Stimulated activated CD8-positive, alpha-beta memory T cell treated with anti-CD3 and anti-CD28 coated beads, Interleukin-7, amount 100 ng/mL, for 1 hour (primary cell): ENCODE results near the gene AOPEP.

ENCODE experiments used
- DNase-seq, 2 donors: peaks; one replicate each; pipeline ENCODE4 v3.0.0-alpha.2; 2020; ENCODE audit warnings: low read depth in 2 of 2

The AOPEP gene

GRCh38 chr9:94991961-94992907 lies 265.7 kb downstream of the AOPEP start:
- no peak for DNase-seq

- no peak for DNase-seq
These were observed 266.8 kb downstream of the AOPEP start for GRCh38 chr9:94993160-94993820.

DNA sequence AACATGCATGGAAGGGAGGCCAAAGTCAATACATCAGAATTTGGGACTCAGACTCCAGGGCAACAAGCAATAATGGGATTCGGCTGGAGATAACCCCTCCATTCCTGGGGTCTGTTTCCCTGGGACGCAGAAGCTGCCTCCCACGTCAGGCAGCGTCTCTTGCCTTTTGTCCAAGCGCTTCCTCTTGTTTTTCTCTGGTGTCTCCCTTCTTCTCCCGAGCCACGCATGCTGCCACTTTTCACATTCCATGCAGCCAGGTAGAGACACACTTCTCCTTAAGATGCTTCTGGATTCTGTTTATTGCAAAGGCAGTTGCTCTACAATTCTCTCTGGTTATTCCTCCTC lies 267.3 kb downstream of the AOPEP start:
- DNase-seq: no peak

DNA sequence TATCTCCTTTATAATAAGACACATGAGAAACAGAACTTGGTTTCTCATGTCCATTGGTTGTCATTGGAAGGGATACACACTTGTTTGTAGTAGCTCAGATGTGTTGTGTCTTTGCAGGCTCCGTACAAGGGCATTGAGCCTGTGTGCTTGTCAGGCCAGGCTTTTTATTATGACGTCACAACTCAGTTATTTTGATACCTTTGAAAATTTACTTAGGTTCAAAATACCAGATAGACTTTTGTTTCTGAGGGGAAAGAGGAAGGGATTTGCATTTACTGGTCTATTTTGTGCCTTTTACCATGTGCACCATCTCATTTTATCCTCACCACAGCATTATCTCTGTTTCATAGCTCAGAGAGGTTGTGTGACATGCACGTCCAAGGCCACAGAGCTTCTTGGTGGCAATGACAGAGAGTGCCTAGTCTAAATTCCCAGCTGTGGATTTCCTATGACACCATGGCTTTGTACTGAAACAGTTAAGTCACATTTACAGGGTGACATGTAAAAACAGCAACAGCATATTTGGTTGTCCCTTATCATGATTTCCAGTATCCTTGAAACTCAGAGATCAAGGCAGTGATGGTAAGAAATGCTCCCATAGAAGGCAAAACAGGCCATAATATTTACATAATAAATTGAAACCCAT lies 268.7 kb downstream of the AOPEP start:
- no peak for DNase-seq

DNA sequence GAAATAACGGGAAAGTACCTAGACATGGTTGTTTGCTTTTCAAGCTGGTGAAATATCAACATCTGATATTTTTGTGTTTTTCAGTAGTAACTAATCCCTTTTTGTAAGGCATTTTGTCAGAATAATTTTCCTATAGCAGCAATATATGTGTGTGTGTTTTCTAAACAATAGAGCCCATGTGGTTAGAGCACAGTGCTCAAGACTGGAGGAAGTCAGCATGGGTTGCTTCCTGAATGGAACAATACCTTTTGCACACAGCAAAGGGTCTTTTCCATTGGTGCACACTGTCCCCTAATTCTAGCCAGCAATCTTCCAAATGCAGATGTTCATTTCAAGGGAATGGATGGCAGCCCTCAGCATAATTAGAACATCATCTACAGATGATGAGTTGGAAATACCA lies 270.1 kb downstream of the AOPEP start:
- DNase-seq: no peak

GRCh38 chr9:94997727-94998126 lies 271.2 kb downstream of the AOPEP start:
- DNase-seq: no peak

- DNase-seq: no peak
These were observed 273.3 kb downstream of the AOPEP start for GRCh38 chr9:94999832-95000231.

- no peak for DNase-seq
These were observed 274.3 kb downstream of the AOPEP start for GRCh38 chr9:95000821-95001220.

GRCh38 chr9:95001720-95002119 lies 275.2 kb downstream of the AOPEP start:
- DNase-seq: no peak

- no peak for DNase-seq
These were observed 277.4 kb downstream of the AOPEP start for GRCh38 chr9:95003689-95004410.

DNA sequence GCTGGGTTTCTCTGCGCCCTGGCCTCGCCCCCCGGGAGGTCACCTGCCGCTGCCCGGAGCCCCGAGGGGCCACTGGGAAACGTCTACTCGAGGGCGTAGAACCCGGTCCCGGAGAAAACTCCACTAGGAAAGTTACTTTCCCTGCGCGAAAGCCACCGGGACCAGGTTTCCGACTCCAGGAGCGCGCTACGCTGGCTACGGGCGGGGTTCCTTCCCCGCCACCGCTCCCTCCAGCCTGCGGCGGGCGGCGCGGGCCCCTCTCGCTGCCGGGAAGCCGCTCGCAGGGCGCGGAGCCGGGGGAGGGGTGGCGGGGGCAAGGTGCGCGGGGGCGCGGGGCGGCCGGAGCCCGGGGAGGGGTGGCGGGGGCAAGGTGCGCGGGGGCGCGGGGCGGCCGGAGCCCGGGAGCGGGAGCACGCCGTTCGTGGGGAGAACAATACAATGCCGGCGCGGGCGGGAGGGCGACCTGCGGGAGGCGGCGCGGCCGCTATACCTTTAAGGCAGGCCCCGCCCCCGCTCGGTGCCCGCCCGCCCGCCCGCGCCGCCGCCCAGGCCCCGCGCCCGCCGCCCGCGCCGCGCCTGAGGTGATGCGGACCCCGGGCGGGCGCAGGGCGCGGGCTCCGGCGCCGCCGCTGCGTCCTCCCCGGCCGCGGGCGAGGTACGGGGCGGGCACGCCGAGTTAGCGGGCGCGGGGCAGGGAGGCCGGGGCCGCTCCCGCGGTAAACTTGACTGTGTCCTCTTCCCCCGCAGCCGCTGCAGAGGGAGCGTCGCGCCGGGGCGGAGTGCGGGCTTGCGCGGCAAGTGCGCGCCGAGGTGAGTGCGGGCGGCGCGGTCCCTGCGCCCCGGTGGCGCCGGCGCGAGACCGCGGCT lies 278.1 kb downstream of the AOPEP start:
- DNase-seq: no peak

- no peak for DNase-seq
These were observed 279.0 kb downstream of the AOPEP start for GRCh38 chr9:95005278-95006143.

DNA sequence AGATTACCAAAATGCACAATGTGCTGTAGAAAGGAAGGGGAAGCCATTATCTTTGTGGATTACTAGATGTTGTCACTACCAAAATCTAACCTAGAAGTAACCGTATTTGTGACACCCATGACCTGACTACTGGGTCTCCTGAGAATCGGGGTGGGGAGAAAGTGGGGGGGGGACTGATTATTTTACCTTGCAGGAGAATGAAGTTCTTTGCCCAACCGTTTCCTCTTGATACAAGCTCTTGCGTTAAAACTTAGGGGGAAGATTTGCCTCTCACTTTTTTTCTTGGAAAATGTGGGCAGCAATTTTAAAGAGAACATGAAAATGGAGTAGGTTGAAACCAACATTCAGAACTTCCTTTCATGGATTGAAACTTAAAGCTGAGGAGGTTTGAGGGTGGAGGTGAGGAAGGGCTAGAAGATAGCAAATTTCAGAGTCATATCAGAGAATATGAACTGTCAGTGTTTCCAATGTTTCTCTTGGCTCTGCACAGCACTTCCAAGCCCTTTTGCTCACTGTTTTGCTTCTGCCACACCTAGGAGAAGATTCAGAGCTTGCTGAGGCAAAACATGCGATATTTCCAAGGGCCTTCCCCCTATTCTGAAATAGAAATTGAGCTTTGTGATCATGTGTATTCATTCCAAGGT lies 280.8 kb downstream of the AOPEP start:
- DNase-seq: no peak

- DNase-seq: no peak
These were observed 281.8 kb downstream of the AOPEP start for GRCh38 chr9:95008151-95008771.

DNA sequence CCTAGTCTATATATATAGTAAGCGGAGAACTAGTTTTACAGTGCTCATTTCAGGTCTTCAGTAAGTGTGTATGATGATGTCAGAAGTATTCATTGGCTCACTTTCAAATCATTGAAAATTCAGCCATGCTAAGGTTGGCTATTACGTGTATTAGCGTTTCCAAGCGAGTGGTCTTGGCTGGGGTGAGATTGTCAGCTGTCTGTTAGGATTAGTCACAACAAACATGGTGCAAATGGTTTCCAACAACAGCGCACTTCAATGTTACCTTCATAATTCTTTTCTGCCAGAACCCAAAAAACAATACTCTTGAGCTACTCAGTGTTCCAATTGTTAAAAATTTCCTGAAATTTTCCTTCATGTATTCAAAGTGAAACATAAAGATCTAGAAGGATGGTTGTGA lies 283.0 kb downstream of the AOPEP start:
- no peak for DNase-seq

DNA sequence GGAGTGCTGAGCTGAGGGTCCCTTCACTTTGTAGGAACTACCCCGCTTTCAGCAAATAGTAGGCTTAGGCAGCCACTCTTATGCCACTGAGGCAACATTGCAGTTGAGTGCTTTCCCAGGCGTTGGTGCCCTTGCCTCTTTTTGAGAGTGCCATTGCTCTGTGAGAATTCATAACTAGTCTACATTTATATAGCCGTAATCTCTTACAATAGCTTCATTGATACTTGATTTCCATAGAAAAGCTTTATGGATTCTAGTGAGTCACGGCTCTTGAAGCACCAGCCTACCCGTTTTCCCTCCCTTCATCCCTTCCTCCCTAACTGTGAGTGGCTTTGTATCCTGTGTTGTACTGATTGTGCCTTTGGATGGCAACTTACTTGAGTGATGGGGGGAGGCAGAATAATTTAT lies 283.9 kb downstream of the AOPEP start:
- DNase-seq: no peak

DNA sequence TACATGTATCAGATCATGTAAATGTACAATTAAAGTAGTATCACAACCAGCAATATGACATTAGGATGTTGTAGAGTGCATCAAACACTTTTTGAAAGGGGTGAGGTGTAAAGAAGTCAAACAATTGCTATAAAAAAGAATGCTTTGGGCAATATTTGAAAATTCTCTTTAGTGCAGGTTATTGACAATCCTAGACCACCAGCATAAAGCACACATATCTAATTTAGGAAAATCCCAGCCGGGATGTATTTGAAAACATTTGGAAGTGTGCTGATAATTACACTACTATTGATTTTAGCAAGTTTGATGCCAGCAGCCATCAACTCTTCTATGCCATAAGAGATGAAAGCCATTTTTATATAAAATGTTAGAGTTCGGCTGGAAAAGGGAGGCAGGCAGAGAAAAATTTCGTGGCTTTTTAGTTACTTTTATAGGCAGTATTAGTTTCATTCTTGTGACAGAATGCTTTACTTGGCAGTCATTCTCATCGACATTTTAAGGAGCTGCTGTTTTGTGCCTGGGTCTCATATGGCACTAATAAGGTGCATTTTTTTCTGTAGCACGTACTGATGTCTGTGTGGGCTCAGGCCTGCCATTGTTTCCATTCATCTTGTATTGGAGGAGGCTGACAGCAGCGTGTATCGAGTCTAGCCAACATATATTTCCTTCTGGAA lies 285.7 kb downstream of the AOPEP start:
- DNase-seq: no peak

DNA sequence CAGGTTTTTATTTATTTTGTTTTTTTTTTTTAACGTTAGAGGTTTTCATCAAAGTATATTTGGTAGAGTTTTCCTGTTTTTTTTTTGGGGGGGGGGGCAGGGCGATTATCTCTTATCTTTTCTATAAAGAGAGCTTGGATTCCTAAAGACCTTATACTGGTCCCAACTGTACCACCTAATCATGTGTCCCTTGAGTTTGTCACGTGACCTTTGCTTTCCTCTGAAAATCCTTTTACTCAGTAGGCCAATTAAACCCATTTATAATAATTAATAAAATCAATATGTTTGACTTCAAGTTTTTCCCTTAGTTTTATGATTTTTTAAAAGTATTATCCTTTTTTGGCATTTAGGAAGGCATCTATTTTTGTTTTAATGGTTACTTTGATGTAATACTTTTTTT lies 286.4 kb downstream of the AOPEP start:
- no peak for DNase-seq

GRCh38 chr9:95014917-95015316 lies 288.4 kb downstream of the AOPEP start:
- DNase-seq: no peak
